Esophagus squamous epithelium (tissue), 5 donors: ENCODE data around the gene ARF1. TPM values are rescaled to one million over a fixed set of nuclear protein-coding genes. Genes with fewer than 3 reads are reported as not detected.

Experiments used
- DNase-seq: peaks from one replicate; lab custom pipeline; 2025; lab: John Stamatoyannopoulos, UW
- H3K27ac ChIP-seq, 4 donors: fragments of 200-600 bp; sonication (generic); one replicate each; pipeline ENCODE4 v1.5.1; 2016 to 2019; ENCODE audit warnings: mild to moderate bottlenecking in 1 of 4
- H3K27me3 ChIP-seq, 4 donors: fragments of 200-600 bp; sonication (generic); 1 replicate in 3 of 4; 2 replicates in 1 of 4; pipeline versions ENCODE4 v1.5.1 to v1.6.0; 2017 to 2021; ENCODE audit warnings: antibody characterized with exemption in 1 of 4
- H3K36me3 ChIP-seq, 3 donors: fragments of 200-600 bp; sonication (generic); one replicate each; pipeline ENCODE4 v1.5.1; 2016 to 2019
- H3K4me1 ChIP-seq, 3 donors: fragments of 200-600 bp; sonication (generic); one replicate each; pipeline ENCODE4 v1.5.1; 2017 to 2019
- H3K4me3 ChIP-seq, 4 donors: fragments of 200-600 bp; sonication (generic); 1 replicate in 3 of 4; 2 replicates in 1 of 4; pipeline ENCODE4 v1.5.1; 2016 to 2019; ENCODE audit warnings: mild to moderate bottlenecking in 2 of 4, moderate library complexity in 1 of 4
- H3K9me3 ChIP-seq, 3 donors: fragments of 200-600 bp; sonication (generic); one replicate each; pipeline ENCODE4 v1.5.1; 2016 to 2019
- CTCF ChIP-seq, 6 experiments: fragments of 450-650 bp in 4 of 6; fragments of 200-600 bp in 2 of 6; sonication (generic) in 2 of 6; IDR thresholded peaks; one replicate each; pipeline ENCODE4 v1.5.1; 2016 to 2019; ENCODE audit warnings: antibody characterized with exemption in 6 of 6, mild to moderate bottlenecking in 4 of 6, moderate library complexity in 4 of 6
- POLR2A ChIP-seq, 4 donors: fragments of 450-650 bp; IDR thresholded peaks; one replicate each; pipeline ENCODE4 v1.6.1; 2017; ENCODE audit warnings: antibody characterized with exemption in 4 of 4, mild to moderate bottlenecking in 4 of 4, moderate library complexity in 3 of 4
- WGBS, 2 donors: methylation state at CpG; one replicate each; pipeline ENCODE4 v1.1.5; 2018; 5-methylcytosine and 5-hydroxymethylcytosine counted together
- intact Hi-C: fragments of 100-400 bp; cut with DNase I; formaldehyde crosslinking; loops from one replicate; pipeline ENCODE4 v1.15.0; 2022
- total RNA-seq, 4 donors: library from RNA; depleted of rRNA; stranded (reverse); fragments of >200 nt; gene quantifications; one replicate each; pipeline ENCODE4 v1.1.0, GENCODE V29; 2016
- donor health status: DM: yes; HTN: yes; CAD: no.

The ARF1 gene
- total RNA-seq, 4 donors from 2014 or later = 279 to 327 (median 319) TPM

- no peak for DNase-seq
- H3K9me3 ChIP-seq = no peaks in the 10 kb centered on the region
- H3K4me1 ChIP-seq = peaks cover 0 to 24% (median 6%) of the 10 kb centered on the region in 3 donors
- H3K36me3 ChIP-seq = no peaks in the 10 kb centered on the region
- no peak overlapping the region for H3K4me3 ChIP-seq
- H3K27ac ChIP-seq = no peak overlapping the region
- TF ChIP-seq CTCF (IDR thresholded peaks at IDR 0.05) (no peak), POLR2A (IDR thresholded peaks at IDR 0.05) (no peak)
- H3K27me3 ChIP-seq = peaks cover 0 to 65% (median 0%) of the 10 kb centered on the region in 4 donors
- 53 to 76% methylated on average over 5 to 6 of the region's 9 CpGs for WGBS, 2 donors
- intact Hi-C loops = no loop called here
Observed at GRCh38 chr1:228045871-228046270, 36.6 kb upstream of the ARF1 start.

GRCh38 chr1:228046421-228047182, 35.9 kb upstream of the ARF1 start:
- Histone ChIP-seq H3K4me3 (no peak overlapping the region), H3K4me1 (peaks cover 0 to 24% (median 6%) of the 10 kb centered on the region in 3 donors), H3K36me3 (no peaks in the 10 kb centered on the region), H3K27me3 (peaks cover 0 to 61% (median 0%) of the 10 kb centered on the region in 4 donors), H3K9me3 (no peaks in the 10 kb centered on the region), H3K27ac (no peak overlapping the region)
- intact Hi-C loops = no loop called here
- no peak for DNase-seq
- WGBS, 2 donors = 93 to 94% methylated on average over 3 to 8 of the region's 8 CpGs
- no peak for TF ChIP-seq CTCF (IDR thresholded peaks at IDR 0.05)
- TF ChIP-seq POLR2A (IDR thresholded peaks at IDR 0.05) = no peak

GRCh38 chr1:228047183-228047466, 35.4 kb upstream of the ARF1 start:
- 72 to 87% methylated on average over 3 to 6 of the region's 7 CpGs for WGBS, 2 donors
- intact Hi-C loops = no loop called here

GRCh38 chr1:228048120-228048519, 34.4 kb upstream of the ARF1 start:
- intact Hi-C loops = no loop called here
- H3K4me1 ChIP-seq = peaks cover 0 to 24% (median 6%) of the 10 kb centered on the region in 3 donors
- 100% methylated on average over 1 of the region's 5 CpGs; no CpG with 5 or more reads in 1 of the 2 donors for WGBS, 2 donors

More at GRCh38 chr1:228047183-228047466, 35.4 kb upstream of the ARF1 start:
- H3K27ac ChIP-seq = no peak overlapping the region
- DNase-seq = no peak
- no peaks in the 10 kb centered on the region for H3K36me3 ChIP-seq
- H3K4me1 ChIP-seq = peaks cover 0 to 24% (median 6%) of the 10 kb centered on the region in 3 donors
- no peak overlapping the region for H3K4me3 ChIP-seq
- H3K27me3 ChIP-seq = peaks cover 0 to 56% (median 0%) of the 10 kb centered on the region in 4 donors
- TF ChIP-seq POLR2A (IDR thresholded peaks at IDR 0.05) (no peak), CTCF (IDR thresholded peaks at IDR 0.05) (no peak)
- no peaks in the 10 kb centered on the region for H3K9me3 ChIP-seq

More at GRCh38 chr1:228048120-228048519, 34.4 kb upstream of the ARF1 start:
- no peak overlapping the region for H3K4me3 ChIP-seq
- TF ChIP-seq CTCF (IDR thresholded peaks at IDR 0.05) (no peak), POLR2A (IDR thresholded peaks at IDR 0.05) (no peak)
- H3K27ac ChIP-seq = no peak overlapping the region
- no peak for DNase-seq
- no peaks in the 10 kb centered on the region for H3K36me3 ChIP-seq
- no peaks in the 10 kb centered on the region for H3K9me3 ChIP-seq
- peaks cover 0 to 56% (median 0%) of the 10 kb centered on the region in 4 donors for H3K27me3 ChIP-seq
